Thyroid gland (tissue), 4 donors: ENCODE results near the gene RUFY3.

Source experiments
- CTCF ChIP-seq, 6 experiments: fragments of 200-600 bp in 3 of 6; fragments of 450-650 bp in 3 of 6; sonication (generic) in 3 of 6; IDR thresholded peaks; one replicate each; pipeline ENCODE4 v1.5.1; 2016 to 2019; ENCODE audit warnings: antibody characterized with exemption in 6 of 6, mild to moderate bottlenecking in 2 of 6, inconsistent platforms in 1 of 6, moderate library complexity in 1 of 6
- POLR2A ChIP-seq, 2 donors: fragments of 450-650 bp; IDR thresholded peaks; one replicate each; pipeline ENCODE4 v1.6.1; 2017; ENCODE audit warnings: antibody characterized with exemption in 2 of 2, mild to moderate bottlenecking in 2 of 2, moderate library complexity in 1 of 2

GRCh38 chr4:70687821-70688794, 33.7 kb upstream of the RUFY3 start, which contains the start of gene UTP3:
- TF ChIP-seq CTCF (IDR thresholded peaks at IDR 0.05) (peak; percentile 86 to 98 (median 93)), POLR2A (IDR thresholded peaks at IDR 0.05) (peak in 1 of 2 donors; percentile 74)
